HepG2 (cell line): ENCODE results near the gene SLC39A8. TPM values are rescaled to one million over a fixed set of nuclear protein-coding genes. Genes with fewer than 3 reads are reported as not detected.

Source experiments
- ATAC-seq: fragments of 200-7000 bp; cut with Tn5 transposase; 3 replicates; pipeline ENCODE4 v1.9.1; 2020; ENCODE audit warnings: mild to moderate bottlenecking, moderate library complexity
- BruUV-seq: library from RNA; stranded (reverse); fragments of 400-500 nt; replicated peaks from 2 replicates; lab custom pipeline; 2021; lab: Mats Ljungman, UMichigan
- CTCF ChIA-PET: fragments of 300-600 bp; formaldehyde crosslinking; extraction: SDS; loops from one replicate; lab custom pipeline; 2021; ENCODE audit warnings: low total read pairs, inconsistent platforms, low intra/inter-chr PET ratio; lab: Yijun Ruan, JAX
- POLR2A ChIA-PET: fragments of 350-600 bp; sonication (Branson Sonifier 250); formaldehyde crosslinking; loops from one replicate; lab custom pipeline; 2020; ENCODE audit warnings: antibody characterized with exemption, inconsistent platforms; lab: Yijun Ruan, JAX
- DNase-seq: peaks from one replicate; pipeline ENCODE4 v3.0.0-alpha.2; 2015; ENCODE audit warnings: low spot score
- FAIRE-seq: peaks from 3 replicates; lab custom pipeline; 2011; peaks lifted over from hg19 to GRCh38; lab: Jason Lieb, UNC
- H2AFZ ChIP-seq: one replicate; pipeline ENCODE4 v1.6.1; 2011; ENCODE audit warnings: low read length, inconsistent platforms
- H3K27ac ChIP-seq: fragments of 300-600 bp; 3 replicates; pipeline ENCODE4 v1.8.0; 2011; ENCODE audit warnings: mixed run types, mild to moderate bottlenecking, mixed read lengths, low read length, inconsistent platforms; ENCODE audit not compliant: insufficient read depth; ENCODE audit errors: extremely low read length
- H3K27me3 ChIP-seq, 2 experiments: fragments of 200-600 bp in 1 of 2; 2 replicates in 1 of 2; 3 replicates in 1 of 2; pipeline versions ENCODE4 v1.6.0 to v1.8.0; 2011; ENCODE audit warnings: low read length in 2 of 2, mild to moderate bottlenecking in 2 of 2, moderate library complexity in 2 of 2, inconsistent platforms in 1 of 2; ENCODE audit not compliant: insufficient read depth in 2 of 2, control insufficient read depth in 1 of 2
- H3K36me3 ChIP-seq, 2 experiments: fragments of 200-600 bp in 1 of 2; replicated peaks in 1 of 2; 2 replicates in 1 of 2; 3 replicates in 1 of 2; pipeline versions ENCODE4 v1.5.1 to v1.8.0; 2011; ENCODE audit warnings: low read length in 2 of 2, inconsistent platforms in 1 of 2; ENCODE audit not compliant: insufficient read depth in 2 of 2, control insufficient read depth in 1 of 2
- H3K4me1 ChIP-seq: 2 replicates; pipeline ENCODE4 v1.5.1; 2012; ENCODE audit warnings: low read length, inconsistent platforms; ENCODE audit not compliant: insufficient read depth
- H3K4me2 ChIP-seq: 2 replicates; pipeline ENCODE4 v1.6.0; 2011; ENCODE audit warnings: low read depth, low read length, inconsistent platforms
- H3K4me3 ChIP-seq, 3 experiments: fragments of 200-600 bp in 1 of 3; sonication (generic), shearing (Covaris generic) in 1 of 3; replicated peaks in 1 of 3; 2 replicates each; pipeline ENCODE4 v1.5.1; 2011 to 2016; ENCODE audit warnings: low read length in 3 of 3, inconsistent platforms in 2 of 3, low read depth in 2 of 3, mild to moderate bottlenecking in 2 of 3, control low read depth in 1 of 3, mixed read lengths in 1 of 3; ENCODE audit not compliant: insufficient read depth in 1 of 3
- H3K79me2 ChIP-seq: one replicate; pipeline ENCODE4 v1.6.1; 2011; ENCODE audit warnings: low read length, inconsistent platforms; ENCODE audit not compliant: insufficient read depth
- H3K9ac ChIP-seq: 2 replicates; pipeline ENCODE4 v1.6.0; 2011; ENCODE audit warnings: mild to moderate bottlenecking, low read depth, low read length, inconsistent platforms; ENCODE audit not compliant: insufficient read depth
- H3K9me3 ChIP-seq: 2 replicates; pipeline ENCODE4 v1.5.1; 2012; ENCODE audit warnings: mild to moderate bottlenecking, low read length
- H4K20me1 ChIP-seq: 2 replicates; pipeline ENCODE4 v1.6.0; 2011; ENCODE audit warnings: inconsistent platforms, mild to moderate bottlenecking, low read length, moderate library complexity; ENCODE audit not compliant: insufficient read depth
- DBP ChIP-seq: sonication (generic); formaldehyde crosslinking; IDR thresholded peaks from 2 replicates; pipeline ENCODE4 v1.4.0; 2020; ENCODE audit warnings: missing genetic modification reagents; ENCODE audit errors: not compliant biosample characterization
- GFI1 ChIP-seq: sonication (generic); formaldehyde crosslinking; IDR thresholded peaks from 2 replicates; pipeline ENCODE4 v1.5.0; 2020; ENCODE audit warnings: missing genetic modification reagents, mild to moderate bottlenecking, borderline replicate concordance
- NONO ChIP-seq, 2 experiments: fragments of 450-650 bp in 1 of 2; sonication (generic) in 1 of 2; formaldehyde crosslinking in 1 of 2; IDR thresholded peaks in 1 of 2; conservative IDR thresholded peaks in 1 of 2; 2 replicates each; pipeline versions ENCODE4 v1.6.1 to v1.8.0; 2017 to 2022; ENCODE audit warnings: mild to moderate bottlenecking in 1 of 2, missing genetic modification reagents in 1 of 2, moderate library complexity in 1 of 2
- RARA ChIP-seq: IDR thresholded peaks from 2 replicates; pipeline ENCODE4 v1.6.1; 2016; ENCODE audit warnings: missing genetic modification reagents, missing compliant biosample characterization
- THAP7 ChIP-seq: sonication (generic); formaldehyde crosslinking; IDR thresholded peaks from 2 replicates; pipeline ENCODE4 v1.8.1; 2023; ENCODE audit warnings: mild to moderate bottlenecking, missing genetic modification reagents
- TP53 ChIP-seq: sonication (generic); formaldehyde crosslinking; conservative IDR thresholded peaks from 2 replicates; pipeline ENCODE4 v1.4.0; 2020; ENCODE audit warnings: missing genetic modification reagents
- U2AF1 ChIP-seq: fragments of 200-400 bp; formaldehyde crosslinking; optimal IDR thresholded peaks from 2 replicates; pipeline ENCODE3; 2017; ENCODE audit warnings: mild to moderate bottlenecking, low read depth, low read length
- ZNF207 ChIP-seq: fragments of 450-650 bp; IDR thresholded peaks from 2 replicates; pipeline ENCODE4 v1.6.1; 2016; ENCODE audit warnings: antibody characterized with exemption, borderline replicate concordance
- ZNF577 ChIP-seq: sonication (generic); formaldehyde crosslinking; IDR thresholded peaks from 2 replicates; pipeline ENCODE4 v1.4.0; 2020; ENCODE audit warnings: mild to moderate bottlenecking, low read depth, missing genetic modification reagents, borderline replicate concordance
- WGBS: methylation state at CpG from one replicate; pipeline ENCODE4 v1.1.6; 2017; ENCODE audit warnings: low lambda C conversion rate; 5-methylcytosine and 5-hydroxymethylcytosine counted together
- in situ Hi-C: cut with HindIII; loops from 2 replicates; pipeline ENCODE4 v1.10.0; 2017; ENCODE audit warnings: low pct_unique_long_range_greater_than_20kb; ENCODE audit not compliant: extremely low pct_ligation_motif_present
- intact Hi-C: fragments of 100-400 bp; cut with micrococcal nuclease; formaldehyde crosslinking; loops from one replicate; pipeline ENCODE4 v1.10.0; 2022; ENCODE audit not compliant: unreplicated experiment
- polyA plus RNA-seq, 8 experiments: library from polyadenylated mRNA; depleted of rRNA in 3 of 8; stranded (reverse) in 7 of 8; unstranded in 1 of 8; fragments of >200 nt; fragmentation: Illumina TruSeq in 4 of 8; extraction: Trizol in 4 of 8; gene quantifications; 2 replicates each; pipeline versions ENCODE4 v1.2.1 to v1.2.3, GENCODE V29; 2011 to 2016; ENCODE audit warnings: low read depth in 4 of 8, missing spikeins in 1 of 8, mixed read lengths in 1 of 8; ENCODE audit not compliant: insufficient read depth in 1 of 8
- total RNA-seq, 5 experiments: library from RNA; depleted of rRNA; stranded (reverse); fragments of >200 nt; fragmentation: Illumina TruSeq; extraction: Trizol; gene quantifications; 2 replicates each; pipeline ENCODE4 v1.2.3, GENCODE V29; 2016; ENCODE audit warnings: low read depth in 1 of 5

Gene SLC39A8
- total and polyA plus RNA-seq, 2 of the 13 experiments (the other 11 are each of a cell fraction or from before 2014, with no cell fraction given), result 0.22 to 0.38 TPM

GRCh38 chr4:102355748-102356147 lies 10.5 kb upstream of the SLC39A8 start (continued):
- TF ChIP-seq DBP (CRISPR knock-in tag) (no peak), RARA (CRISPR knock-in tag) (no peak), U2AF1 (no peak), THAP7 (CRISPR knock-in tag) (no peak)

- Histone ChIP-seq H3K4me2 (no peak overlapping the region), H3K27ac (no peak overlapping the region), H3K27me3 (no peaks in the 10 kb centered on the region), H3K36me3 (no peaks in the 10 kb centered on the region), H3K9ac (no peak overlapping the region), H3K4me1 (no peaks in the 10 kb centered on the region), H3K4me3 (no peak overlapping the region), H4K20me1 (no peaks in the 10 kb centered on the region), H3K9me3 (no peaks in the 10 kb centered on the region), H2AFZ (no peak overlapping the region), H3K79me2 (no peaks in the 10 kb centered on the region)
- BruUV-seq, result no TSS peak
- DNase-seq (no peak), ATAC-seq (no peak), FAIRE-seq (no peak)
- TF ChIP-seq GFI1 (CRISPR knock-in tag) (no peak), ZNF577 (CRISPR knock-in tag) (no peak), ZNF207 (no peak), TP53 (CRISPR knock-in tag) (no peak), NONO (IDR thresholded peaks at IDR 0.05) (no peak), NONO (CRISPR knock-in tag; conservative IDR thresholded peaks at IDR 0.05) (no peak)
- in situ Hi-C loops (no loop called here), intact Hi-C loops (no loop called here)
- WGBS, result 0% methylated on average over 2 of the region's 2 CpGs
- ChIA-PET POLR2A (no interaction called here), CTCF (no interaction called here)
Observed at GRCh38 chr4:102354671-102355454, 9.6 kb upstream of the SLC39A8 start.
